ENCODE measurements around the gene NCR3LG1.

- TF ChIP-seq CTCF (IDR thresholded peaks at IDR 0.05) (no peak), POLR2A (IDR thresholded peaks at IDR 0.05) (no peak)
Measured at GRCh38 chr11:17414992-17415391, 63.4 kb downstream of the NCR3LG1 start.

Data from uterus (tissue), 2 donors.